H1 (cell line): Measurements from ENCODE around the gene IQCH. TPM values are rescaled to one million over a fixed set of nuclear protein-coding genes. Genes with fewer than 3 reads are reported as not detected.

Experiments used
- CTCF ChIA-PET: fragments of 300-600 bp; sonication (Branson Sonifier 250); formaldehyde crosslinking; loops from one replicate; lab custom pipeline; 2021; ENCODE audit not compliant: partially characterized antibody; lab: Charles Lee
- POLR2A ChIA-PET: fragments of 300-600 bp; sonication (Branson Sonifier 250); formaldehyde crosslinking; loops from one replicate; lab custom pipeline; 2021; ENCODE audit warnings: inconsistent platforms; ENCODE audit not compliant: partially characterized antibody; lab: Charles Lee
- DNase-seq, 2 experiments: peaks; one replicate each; pipeline versions ENCODE4 v3.0.0 to v3.0.0-alpha.2; 2010 to 2022; ENCODE audit warnings: low spot score in 2 of 2, low read depth in 1 of 2, mixed read lengths in 1 of 2
- FAIRE-seq: peaks from 2 replicates; lab custom pipeline; 2011; peaks lifted over from hg19 to GRCh38; lab: Jason Lieb, UNC
- H2AFZ ChIP-seq: 2 replicates; pipeline ENCODE4 v1.8.1; 2012; ENCODE audit warnings: low read length, inconsistent platforms
- H2AK5ac ChIP-seq: 2 replicates; pipeline ENCODE4 v1.6.1; 2013; ENCODE audit warnings: low read depth, low read length
- H2BK120ac ChIP-seq: replicated peaks from 2 replicates; pipeline ENCODE3; 2013; ENCODE audit warnings: low read depth, low read length, inconsistent platforms
- H2BK12ac ChIP-seq: 2 replicates; pipeline ENCODE4 v1.6.1; 2013; ENCODE audit warnings: low read depth, low read length
- H2BK15ac ChIP-seq: 2 replicates; pipeline ENCODE4 v1.6.1; 2013; ENCODE audit warnings: low read length
- H2BK20ac ChIP-seq: 2 replicates; pipeline ENCODE4 v1.6.1; 2013; ENCODE audit warnings: low read length
- H2BK5ac ChIP-seq: 2 replicates; pipeline ENCODE4 v1.6.1; 2013; ENCODE audit warnings: low read depth, low read length
- H3K14ac ChIP-seq: 2 replicates; pipeline ENCODE4 v1.6.1; 2013; ENCODE audit warnings: inconsistent platforms; ENCODE audit not compliant: insufficient read length
- H3K18ac ChIP-seq: 2 replicates; pipeline ENCODE4 v1.6.1; 2013; ENCODE audit warnings: low read length; ENCODE audit errors: extremely low read depth
- H3K23ac ChIP-seq: 2 replicates; pipeline ENCODE4 v1.6.1; 2013; ENCODE audit warnings: inconsistent platforms; ENCODE audit not compliant: insufficient read length
- H3K23me2 ChIP-seq: 2 replicates; pipeline ENCODE4 v1.6.1; 2013; ENCODE audit warnings: low read depth, low read length
- H3K27ac ChIP-seq: 2 replicates; pipeline ENCODE4 v1.6.1; 2011; ENCODE audit warnings: low read depth, low read length, inconsistent platforms
- H3K27me3 ChIP-seq, 4 experiments: replicated peaks in 1 of 4; 1 replicate in 1 of 4; 2 replicates in 3 of 4; pipeline versions ENCODE4 v1.6.1 to v1.8.1; 2011 to 2013; ENCODE audit warnings: low read length in 3 of 4, mild to moderate bottlenecking in 3 of 4, inconsistent platforms in 2 of 4, mixed read lengths in 2 of 4, moderate library complexity in 1 of 4; ENCODE audit not compliant: control insufficient read depth in 3 of 4, insufficient read depth in 3 of 4; ENCODE audit errors: extremely low read depth in 1 of 4
- H3K36me3 ChIP-seq, 4 experiments: 2 replicates each; pipeline versions ENCODE4 v1.6.1 to v1.8.1; 2011 to 2013; ENCODE audit warnings: mild to moderate bottlenecking in 4 of 4, low read length in 3 of 4, moderate library complexity in 2 of 4, control low read depth in 1 of 4, inconsistent platforms in 1 of 4; ENCODE audit not compliant: insufficient read depth in 4 of 4, control insufficient read depth in 2 of 4
- H3K4ac ChIP-seq: replicated peaks from 2 replicates; pipeline ENCODE3; 2013; ENCODE audit warnings: low read length, low read depth, mixed read lengths, inconsistent platforms; ENCODE audit not compliant: insufficient read length
- H3K4me1 ChIP-seq, 4 experiments: replicated peaks in 1 of 4; 1 replicate in 1 of 4; 2 replicates in 3 of 4; pipeline versions ENCODE4 v1.6.1 to v1.8.1; 2011 to 2013; ENCODE audit warnings: low read length in 3 of 4, inconsistent platforms in 2 of 4, mixed read lengths in 1 of 4; ENCODE audit not compliant: insufficient read depth in 4 of 4, control insufficient read depth in 3 of 4
- H3K4me2 ChIP-seq, 2 experiments: 2 replicates each; pipeline versions ENCODE4 v1.6.1 to v1.8.1; 2011 to 2013; ENCODE audit warnings: low read depth in 2 of 2, low read length in 2 of 2, control low read depth in 1 of 2, inconsistent platforms in 1 of 2, mild to moderate bottlenecking in 1 of 2; ENCODE audit not compliant: insufficient read depth in 1 of 2
- H3K4me3 ChIP-seq, 4 experiments: fragments of 200-600, 300-600 bp in 1 of 4; sonication (generic), shearing (Covaris generic), sonication (Bioruptor Twin) in 1 of 4; 2 replicates each; pipeline versions ENCODE4 v1.5.1 to v1.8.1; 2011 to 2016; ENCODE audit warnings: low read length in 4 of 4, low read depth in 3 of 4, control low read depth in 2 of 4, inconsistent platforms in 2 of 4, mild to moderate bottlenecking in 2 of 4, mixed read lengths in 1 of 4, moderate library complexity in 1 of 4; ENCODE audit not compliant: insufficient read depth in 2 of 4; ENCODE audit errors: extremely low read depth in 1 of 4
- H3K56ac ChIP-seq: replicated peaks from 2 replicates; pipeline ENCODE3; 2013; ENCODE audit warnings: low read depth, mild to moderate bottlenecking, mixed read lengths, low read length, inconsistent platforms; ENCODE audit not compliant: insufficient read length
- H3K79me1 ChIP-seq: 2 replicates; pipeline ENCODE4 v1.6.1; 2013; ENCODE audit warnings: low read depth, low read length, control low read depth
- H3K79me2 ChIP-seq, 2 experiments: 2 replicates each; pipeline versions ENCODE4 v1.6.1 to v1.8.1; 2012 to 2013; ENCODE audit warnings: low read length in 2 of 2, mild to moderate bottlenecking in 2 of 2, inconsistent platforms in 1 of 2; ENCODE audit not compliant: insufficient read depth in 2 of 2, control insufficient read depth in 1 of 2
- H3K9ac ChIP-seq, 4 experiments: replicated peaks in 1 of 4; 1 replicate in 1 of 4; 2 replicates in 3 of 4; pipeline versions ENCODE4 v1.6.1 to v1.8.1; 2011 to 2013; ENCODE audit warnings: low read depth in 3 of 4, low read length in 3 of 4, control low read depth in 2 of 4, mild to moderate bottlenecking in 2 of 4, moderate library complexity in 2 of 4, inconsistent platforms in 1 of 4; ENCODE audit errors: extremely low read depth in 1 of 4
- H3K9me3 ChIP-seq, 2 experiments: 2 replicates each; pipeline versions ENCODE4 v1.6.1 to v1.8.1; 2012 to 2013; ENCODE audit warnings: mild to moderate bottlenecking in 2 of 2, moderate library complexity in 2 of 2, control low read depth in 1 of 2, inconsistent platforms in 1 of 2, low read depth in 1 of 2, low read length in 1 of 2, mixed read lengths in 1 of 2; ENCODE audit not compliant: insufficient read depth in 2 of 2
- H4K20me1 ChIP-seq, 2 experiments: replicated peaks in 1 of 2; 2 replicates each; pipeline versions ENCODE3 to v1.8.1; 2011 to 2013; ENCODE audit warnings: inconsistent platforms in 2 of 2, low read length in 2 of 2, mild to moderate bottlenecking in 1 of 2; ENCODE audit not compliant: insufficient read depth in 2 of 2, control insufficient read depth in 1 of 2
- H4K5ac ChIP-seq: 2 replicates; pipeline ENCODE4 v1.6.1; 2013; ENCODE audit warnings: low read length, low read depth, mixed read lengths, inconsistent platforms; ENCODE audit not compliant: insufficient read length
- H4K8ac ChIP-seq: 2 replicates; pipeline ENCODE4 v1.8.0; 2013; ENCODE audit warnings: mild to moderate bottlenecking, moderate library complexity, low read length, inconsistent platforms; ENCODE audit not compliant: insufficient read depth; ENCODE audit errors: extremely low read depth
- H4K91ac ChIP-seq: replicated peaks from 2 replicates; pipeline ENCODE3; 2013; ENCODE audit warnings: low read length, mixed read lengths, inconsistent platforms; ENCODE audit not compliant: insufficient read length
- ASH2L ChIP-seq: fragments of 200-600, 300-600 bp; sonication (generic); IDR thresholded peaks from one replicate; pipeline ENCODE4 v1.7.1; 2017; ENCODE audit warnings: low read length
- CBX8 ChIP-seq: fragments of 300-800, 300-1000 bp; sonication (generic); IDR thresholded peaks from 2 replicates; pipeline ENCODE4 v1.7.1; 2016; ENCODE audit warnings: low read depth, low read length, borderline replicate concordance
- CHD2 ChIP-seq: IDR thresholded peaks from 2 replicates; pipeline ENCODE4 v1.6.1; 2012; ENCODE audit warnings: low read length, improper control_type of control experiment
- CREB1 ChIP-seq: IDR thresholded peaks from 2 replicates; pipeline ENCODE4 v1.6.1; 2012; ENCODE audit warnings: inconsistent platforms
- EGR1 ChIP-seq: IDR thresholded peaks from 2 replicates; pipeline ENCODE4 v1.6.1; 2011; ENCODE audit warnings: low read depth, low read length, borderline replicate concordance
- MAFK ChIP-seq: IDR thresholded peaks from 2 replicates; pipeline ENCODE4 v1.6.1; 2012; ENCODE audit warnings: low read depth, mild to moderate bottlenecking, improper control_type of control experiment, low read length
- NRF1 ChIP-seq: IDR thresholded peaks from 2 replicates; pipeline ENCODE4 v1.6.1; 2011; ENCODE audit warnings: mild to moderate bottlenecking, low read depth, low read length, improper control_type of control experiment
- RFX5 ChIP-seq: IDR thresholded peaks from 2 replicates; pipeline ENCODE4 v1.6.1; 2011; ENCODE audit warnings: low read depth, low read length, improper control_type of control experiment, borderline replicate concordance
- SP2 ChIP-seq: IDR thresholded peaks from 2 replicates; pipeline ENCODE4 v1.6.1; 2012; ENCODE audit warnings: mild to moderate bottlenecking, low read length, inconsistent platforms
- WGBS, 2 experiments: shearing (Covaris generic) in 1 of 2; methylation state at CpG; one replicate each; pipeline versions ENCODE4 v1.1.6 to v1.1.7; 2013 to 2015; ENCODE audit warnings: low lambda C conversion rate in 2 of 2, mixed read lengths in 2 of 2, inconsistent platforms in 1 of 2, low coverage in 1 of 2, missing lambda C conversion rate in 1 of 2; ENCODE audit not compliant: insufficient replicate concordance in 2 of 2, insufficient coverage in 1 of 2, insufficient read length in 1 of 2; ENCODE audit errors: extremely low coverage in 1 of 2, missing lambda C conversion rate in 1 of 2; 5-methylcytosine and 5-hydroxymethylcytosine counted together
- polyA plus RNA-seq, 7 experiments: library from polyadenylated mRNA; depleted of rRNA in 3 of 7; stranded (reverse) in 5 of 7; unstranded in 2 of 7; fragments of >200 nt in 5 of 7; fragments of 200-250 nt in 2 of 7; gene quantifications; 1 replicate in 5 of 7; 2 replicates in 1 of 7; 4 replicates in 1 of 7; pipeline versions ENCODE4 v1.2.1 to v1.2.3, GENCODE V29; 2011 to 2013; ENCODE audit warnings: missing spikeins in 2 of 7, mixed read lengths in 2 of 7
- total RNA-seq: library from RNA; stranded (reverse); fragmentation: NEBNext Ultra II Directional; extraction: Animal tissue kit (Norgen Biotek cat#: 25700); gene quantifications from 2 replicates; pipeline ENCODE4 v1.2.1, GENCODE V29; 2021

Gene IQCH
- total and polyA plus RNA-seq, 2 of the 8 experiments (the other 6 are each of a cell fraction or from before 2014, with no cell fraction given): 0.60 to 1.9 TPM

DNA sequence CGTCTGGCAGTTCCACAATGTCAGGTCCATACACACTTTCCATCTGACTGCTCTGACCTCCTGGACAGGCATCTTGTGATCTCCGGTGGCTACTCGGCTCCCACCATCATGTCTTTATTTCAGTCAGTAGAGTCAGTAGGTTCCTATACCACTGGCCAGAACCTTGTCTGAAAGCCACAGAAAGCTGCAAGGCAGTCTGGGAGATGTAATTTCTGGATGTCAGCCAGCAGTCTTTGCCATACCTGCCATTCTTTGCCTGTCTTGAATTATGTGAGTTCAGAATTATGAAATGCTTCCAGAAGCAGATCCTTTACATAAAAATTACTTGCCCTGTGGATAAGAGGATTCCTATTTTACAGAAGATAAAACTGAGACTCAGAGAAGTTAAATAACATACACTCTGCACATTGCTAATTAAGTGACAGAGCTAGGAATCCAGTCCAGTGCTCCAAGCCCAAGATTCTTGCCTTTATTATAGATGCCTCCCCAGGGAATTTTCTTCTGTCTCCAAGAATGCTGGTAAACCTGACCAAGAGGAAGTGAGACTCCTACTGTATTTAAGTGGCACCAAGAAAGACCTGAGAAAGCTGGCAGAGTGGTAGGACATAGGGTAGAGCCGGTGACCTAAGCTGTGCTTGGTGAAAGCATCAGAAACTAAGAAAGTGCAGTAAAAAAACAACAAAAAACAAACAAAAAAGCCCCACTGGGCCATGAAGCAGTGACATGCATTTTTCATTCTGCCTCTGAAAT, 75.6 kb downstream of the IQCH start:
- no peaks in the 10 kb centered on the region for H3K79me1 ChIP-seq
- no peak overlapping the region for H3K56ac ChIP-seq
- 90% methylated on average over 4 of the region's 4 CpGs; no CpG with 5 or more reads in 1 of the 2 experiments for WGBS, 2 experiments
- H3K4me3 ChIP-seq: no peak overlapping the region
- H3K36me3 ChIP-seq: no peaks in the 10 kb centered on the region
- H4K5ac ChIP-seq: no peak overlapping the region
- no peaks in the 10 kb centered on the region for H3K4me1 ChIP-seq
- no peak overlapping the region for H3K4ac ChIP-seq
- FAIRE-seq (no peak), DNase-seq (no peak)
- no peak overlapping the region for H2BK15ac ChIP-seq
- no peak overlapping the region for H3K23ac ChIP-seq
- H3K4me2 ChIP-seq: no peak overlapping the region
- 0 out of 4 replicates have a peak, but pooled peaks cover 0 to 2% of the 10 kb centered on the region in 2 experiments for H3K9me3 ChIP-seq
- H4K8ac ChIP-seq: no peak overlapping the region
- POLR2A ChIA-PET: no interaction called here
- no peak overlapping the region for H2AK5ac ChIP-seq
- no peak overlapping the region for H2BK12ac ChIP-seq
- H3K27me3 ChIP-seq: no peaks in the 10 kb centered on the region
- H2AFZ ChIP-seq: no peak overlapping the region
- H3K9ac ChIP-seq: no peak overlapping the region
- H2BK120ac ChIP-seq: no peak overlapping the region
- no peak overlapping the region for H3K27ac ChIP-seq
- peaks cover 0 to 1% of the 10 kb centered on the region in 2 experiments for H4K20me1 ChIP-seq
- H3K18ac ChIP-seq: no peak overlapping the region
- CTCF ChIA-PET: interaction anchor here (1.1 kb wide), 1 partner anchor 18 kb away, joined by 3 read pairs; no protein-coding TSS in a partner anchor
- TF ChIP-seq CREB1: no peak
- TF ChIP-seq NRF1: no peak
- TF ChIP-seq CHD2: no peak
- TF ChIP-seq CBX8: no peak
- no peak for TF ChIP-seq RFX5
- TF ChIP-seq EGR1: no peak
- TF ChIP-seq MAFK: no peak
- no peak for TF ChIP-seq SP2
- no peak for TF ChIP-seq ASH2L
- H4K91ac ChIP-seq: no peak overlapping the region
- H3K23me2 ChIP-seq: no peaks in the 10 kb centered on the region
- no peak overlapping the region for H3K14ac ChIP-seq
- no peaks in the 10 kb centered on the region for H3K79me2 ChIP-seq
- H2BK20ac ChIP-seq: no peak overlapping the region
- no peak overlapping the region for H2BK5ac ChIP-seq
